HG02763 (cell line): ENCODE data around the gene PTRHD1.
A peak's percentile ranks its signal among the peaks of the same experiment; 100 is the strongest.

Experiments
- ATAC-seq: cut with Tn5 transposase; IDR thresholded peaks from one replicate; pipeline ENCODE4 v1.9.1; 2021; ENCODE audit warnings: mild to moderate bottlenecking, moderate library complexity; ENCODE audit not compliant: unreplicated experiment

Gene PTRHD1

DNA sequence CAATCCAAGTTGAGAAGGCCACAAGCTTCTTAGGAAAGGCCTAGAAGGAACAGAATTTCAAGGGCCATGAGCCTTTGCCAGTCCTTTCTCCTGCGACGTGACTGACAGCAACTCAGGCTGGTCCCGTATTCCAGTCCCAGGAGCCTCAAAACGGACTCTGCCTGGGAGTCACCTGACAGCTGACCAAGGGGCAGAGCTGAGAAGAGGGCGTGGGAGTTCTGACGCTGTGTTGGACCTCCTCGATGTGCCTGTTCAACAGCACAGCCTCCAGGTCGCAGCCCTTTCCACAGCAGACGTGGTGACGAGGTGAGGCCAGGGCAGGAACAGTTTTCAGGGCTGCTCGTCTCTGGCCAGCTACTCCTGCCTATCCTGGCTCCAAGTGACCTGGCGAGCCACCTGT, 37.6 kb upstream of the PTRHD1 start:
- ATAC-seq, result no peak

DNA sequence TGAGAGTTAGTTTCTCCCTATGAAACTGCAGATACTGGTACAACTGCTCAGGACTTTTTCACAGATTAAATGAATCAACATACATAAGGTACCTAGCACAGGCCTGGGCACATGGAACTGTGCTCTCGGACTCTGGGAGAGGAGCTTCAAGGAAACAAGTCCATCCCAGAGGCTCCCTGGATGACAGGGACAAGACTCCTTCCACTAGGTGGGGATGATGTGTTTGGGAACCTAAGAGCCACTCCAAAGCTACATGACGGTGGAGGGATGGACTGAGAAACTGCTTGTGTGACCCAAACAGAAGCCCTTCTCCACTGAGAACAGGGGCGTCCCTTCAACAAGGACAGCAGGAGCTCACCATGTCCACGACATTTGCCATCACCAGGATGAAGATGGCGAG, 37.2 kb upstream of the PTRHD1 start:
- no peak for ATAC-seq

DNA sequence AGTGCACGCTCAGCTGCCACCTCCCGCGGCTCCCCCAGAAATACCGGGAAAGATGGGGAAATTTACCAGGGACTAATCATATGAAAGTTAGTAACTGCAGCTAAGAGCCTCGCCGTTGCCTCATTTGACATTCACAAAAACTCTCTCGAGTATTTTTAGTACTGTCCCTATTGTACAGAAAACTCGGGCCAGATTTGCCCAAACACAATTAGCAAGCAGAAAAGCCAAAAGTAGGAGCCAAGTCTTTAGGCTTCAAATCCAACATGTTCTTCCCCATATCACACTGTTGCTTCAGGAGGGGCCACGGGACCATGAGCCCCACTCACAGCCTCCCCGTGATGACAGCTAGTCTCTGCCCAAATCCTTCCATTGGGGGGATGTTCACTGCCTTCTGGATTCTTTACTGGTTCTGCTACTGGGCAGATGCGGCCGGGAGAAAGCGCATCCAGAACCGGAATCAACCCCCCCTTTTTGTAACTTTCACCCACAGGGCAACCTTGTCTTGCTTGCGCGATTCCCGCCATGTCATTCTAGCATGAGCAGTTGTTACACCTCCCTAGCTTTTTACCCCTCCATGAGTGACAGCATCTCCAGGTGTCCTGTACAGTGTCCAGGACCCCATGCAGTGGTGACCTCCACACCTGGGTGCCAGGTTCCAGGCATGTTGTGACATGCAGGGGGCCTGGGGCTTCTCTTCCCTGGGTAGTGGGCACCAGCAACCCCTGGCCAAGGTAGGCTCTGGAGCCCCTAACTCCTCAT, 35.2 kb upstream of the PTRHD1 start:
- no peak for ATAC-seq

DNA sequence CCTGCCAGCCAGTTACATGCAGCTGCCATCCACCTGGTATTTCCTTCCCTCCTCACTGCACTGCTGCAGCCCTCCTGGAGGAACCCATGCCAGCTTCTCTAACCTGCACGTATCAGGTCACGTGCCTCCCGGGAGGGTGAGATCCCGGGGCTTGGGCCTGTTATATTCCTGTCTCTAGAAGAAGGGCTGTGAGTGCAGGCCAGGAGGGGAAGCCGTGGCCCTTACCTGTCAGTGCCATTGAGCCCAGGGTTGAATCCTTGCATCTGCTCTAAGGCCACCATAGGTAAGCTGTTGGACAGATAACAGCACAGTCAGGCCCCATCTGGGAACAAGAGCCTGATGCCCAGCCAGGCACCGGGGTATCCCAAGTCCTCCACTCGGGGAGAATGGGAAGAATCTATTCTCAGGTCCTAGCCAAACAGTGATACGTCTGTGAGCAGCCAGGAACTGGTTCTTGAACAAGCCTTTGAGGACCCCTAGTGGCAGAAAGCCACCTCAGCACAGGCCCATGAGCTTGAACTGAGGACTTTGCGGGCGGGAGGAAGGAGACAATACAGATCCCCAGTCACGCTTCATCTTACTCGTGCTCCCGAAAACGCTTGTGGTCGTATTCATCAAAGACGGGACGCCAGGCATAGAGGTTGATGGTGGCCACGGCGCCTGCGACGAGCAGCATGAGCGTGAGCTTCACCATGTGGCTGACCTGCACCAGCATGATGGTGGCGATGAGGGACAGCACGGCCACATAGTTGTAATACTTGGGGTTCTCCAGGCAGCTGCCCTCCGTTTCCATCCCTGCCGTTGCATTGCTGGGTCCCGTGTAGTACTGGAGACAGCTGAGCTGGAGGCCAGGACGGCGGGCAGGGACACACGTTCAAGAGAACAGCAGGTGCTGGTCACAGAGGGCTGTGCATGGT, 34.4 kb upstream of the PTRHD1 start:
- ATAC-seq, result peak; percentile 59

DNA sequence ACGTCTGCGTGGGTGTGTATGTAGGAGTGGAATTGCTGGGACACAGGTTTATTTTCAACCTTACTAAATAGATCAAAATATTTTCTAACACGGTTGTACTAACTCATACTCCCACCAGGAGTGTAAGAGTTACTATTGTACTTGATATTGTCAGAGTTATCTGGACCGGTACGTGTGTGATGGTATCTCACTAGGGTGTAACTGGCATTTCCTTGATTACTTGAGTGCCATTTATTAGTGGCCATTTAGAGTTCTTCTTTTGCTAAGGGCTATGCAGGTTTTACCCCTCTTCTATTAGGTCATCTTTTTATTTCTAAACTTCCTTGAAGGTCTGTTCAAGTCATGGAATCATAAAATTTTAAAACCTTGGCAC, 33.6 kb upstream of the PTRHD1 start:
- no peak for ATAC-seq

DNA sequence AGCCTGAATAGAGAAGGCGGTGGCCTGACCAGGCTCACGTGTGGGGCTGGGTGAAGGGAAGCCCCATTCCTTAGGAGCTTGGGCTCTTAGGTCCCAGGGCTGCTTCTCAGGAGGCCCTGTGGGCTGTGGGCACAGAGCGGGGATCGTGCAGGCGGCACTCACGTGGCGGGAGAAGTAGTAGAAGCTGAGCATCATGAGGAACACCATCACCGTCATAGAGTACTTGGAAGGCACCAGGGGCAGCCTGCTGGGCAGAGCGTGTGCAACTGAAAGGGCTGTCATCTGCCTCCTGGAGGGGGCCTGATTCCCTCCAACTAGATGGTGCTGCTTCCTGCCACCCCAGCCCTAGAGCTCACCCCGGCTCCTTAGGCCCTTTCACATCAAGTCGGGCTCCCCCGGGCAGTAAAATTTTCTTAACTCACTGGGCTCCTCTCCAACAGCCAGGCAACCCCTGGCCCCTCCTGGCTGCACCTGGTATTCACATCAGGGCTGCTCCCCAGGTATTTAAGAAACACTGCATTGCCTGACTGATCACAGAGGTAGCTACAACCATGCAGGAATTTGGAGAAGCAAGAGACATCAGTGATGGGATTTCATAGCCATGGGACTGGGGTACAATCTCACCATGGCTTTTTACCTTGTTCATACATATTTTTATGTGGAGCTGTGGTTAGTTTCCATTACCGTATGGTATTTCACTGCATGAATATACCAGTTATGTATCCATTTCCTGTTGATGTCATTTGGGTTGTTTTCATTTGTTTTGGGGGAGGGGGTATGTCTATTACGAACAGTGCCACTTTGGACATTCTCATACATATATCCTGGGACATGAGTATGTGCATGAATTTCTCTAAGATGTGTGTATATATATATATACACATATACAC, 32.9 kb upstream of the PTRHD1 start:
- no peak for ATAC-seq

DNA sequence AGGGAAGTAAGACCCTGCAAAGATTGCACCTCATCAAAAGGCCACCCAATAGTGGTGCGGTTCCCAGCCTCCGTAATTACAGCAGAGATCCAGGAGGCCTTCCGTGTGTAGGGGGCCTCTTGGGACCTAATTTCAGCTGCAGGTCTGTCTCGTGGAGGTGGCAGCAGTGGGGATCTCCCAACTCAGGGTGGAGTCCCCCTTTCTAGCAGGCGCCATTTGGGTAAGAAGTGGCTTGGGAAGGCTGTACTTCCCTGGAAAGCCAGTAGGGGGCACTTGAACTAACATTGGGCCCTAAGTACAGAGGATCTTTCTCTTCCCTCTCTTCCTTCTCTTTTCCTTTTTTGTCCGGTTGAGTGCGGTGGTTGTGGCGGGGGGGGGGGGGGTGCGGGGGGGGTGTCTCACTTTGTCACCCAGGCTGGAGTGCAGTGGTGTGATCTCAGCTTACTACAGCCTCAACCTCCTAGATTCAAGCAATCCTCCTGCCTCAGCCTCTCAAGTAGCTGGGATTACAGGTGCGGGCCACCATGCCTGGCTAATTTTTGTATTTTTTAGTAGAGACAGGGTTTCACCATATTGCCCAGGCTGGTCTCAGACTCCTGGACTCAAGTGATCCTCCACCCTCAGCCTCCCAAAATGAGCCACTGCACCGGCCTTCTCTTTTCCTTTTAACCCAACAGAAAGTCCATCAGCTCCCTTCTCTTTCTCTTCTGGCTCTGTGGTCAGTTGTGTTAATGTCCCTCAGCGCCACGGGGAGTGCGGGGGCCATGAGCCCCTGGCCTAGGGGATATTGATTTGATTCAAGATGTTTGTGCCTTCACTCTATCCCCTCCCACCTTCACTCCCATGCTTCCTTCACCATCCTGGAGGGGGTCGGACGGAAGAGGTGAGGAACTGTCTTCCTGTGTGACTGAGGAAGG, 32.0 kb upstream of the PTRHD1 start:
- no peak for ATAC-seq

DNA sequence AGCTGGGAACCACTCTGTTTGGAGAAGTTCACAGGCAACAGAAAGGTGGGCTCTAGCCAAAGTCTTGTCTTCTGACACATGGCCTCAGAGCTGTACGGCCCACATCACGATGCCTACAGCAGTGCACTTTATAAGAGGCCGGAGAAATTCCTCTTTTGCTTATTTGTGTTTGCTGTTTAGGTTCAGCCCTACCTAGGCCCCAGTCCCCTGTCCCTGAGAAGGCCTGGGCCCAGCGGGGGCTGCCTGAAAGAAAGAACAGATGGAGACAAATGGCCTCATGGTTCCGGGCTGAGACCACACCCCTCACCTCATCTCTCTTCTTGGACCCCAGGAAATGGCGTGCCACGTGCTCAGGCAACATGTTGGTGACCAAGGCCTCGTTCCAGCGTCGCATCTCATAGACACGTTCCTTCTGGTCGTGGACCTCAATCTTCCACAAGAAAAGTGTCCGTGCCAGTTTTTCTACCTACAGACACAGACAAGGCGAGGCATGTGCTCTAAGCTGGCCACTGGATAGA, 30.9 kb upstream of the PTRHD1 start:
- ATAC-seq, result no peak

DNA sequence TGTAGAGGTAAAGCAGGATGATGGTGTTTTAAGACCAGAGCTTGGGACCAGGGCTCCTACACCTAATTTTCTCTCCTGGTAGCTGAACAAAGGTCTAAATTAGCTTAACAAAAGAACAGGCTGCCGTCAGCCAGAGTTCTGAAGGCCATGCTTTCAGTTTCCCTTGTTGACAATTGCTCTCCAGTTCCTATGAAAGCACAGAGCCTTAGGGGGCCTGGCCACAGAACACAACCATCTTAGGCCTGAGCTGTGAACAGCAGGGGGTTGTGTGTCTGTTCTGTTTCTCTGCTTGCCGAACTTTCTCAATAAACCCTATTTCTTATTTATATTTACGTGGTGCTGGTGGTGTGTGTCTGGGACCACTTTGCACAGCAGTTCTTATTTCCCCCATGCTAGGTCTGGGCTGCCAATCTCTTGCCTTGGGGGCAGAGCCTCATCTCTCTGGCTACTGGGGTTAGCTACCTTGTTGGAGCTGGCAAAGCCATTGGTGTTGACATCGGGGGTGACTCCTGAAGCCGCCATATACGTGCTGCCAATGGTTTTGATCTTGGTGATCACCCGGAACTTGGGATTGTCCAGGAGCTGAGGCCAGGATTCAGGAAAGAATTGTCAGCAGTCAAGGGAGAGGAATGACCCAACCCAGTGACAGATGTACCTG, 29.0 kb upstream of the PTRHD1 start:
- no peak for ATAC-seq

DNA sequence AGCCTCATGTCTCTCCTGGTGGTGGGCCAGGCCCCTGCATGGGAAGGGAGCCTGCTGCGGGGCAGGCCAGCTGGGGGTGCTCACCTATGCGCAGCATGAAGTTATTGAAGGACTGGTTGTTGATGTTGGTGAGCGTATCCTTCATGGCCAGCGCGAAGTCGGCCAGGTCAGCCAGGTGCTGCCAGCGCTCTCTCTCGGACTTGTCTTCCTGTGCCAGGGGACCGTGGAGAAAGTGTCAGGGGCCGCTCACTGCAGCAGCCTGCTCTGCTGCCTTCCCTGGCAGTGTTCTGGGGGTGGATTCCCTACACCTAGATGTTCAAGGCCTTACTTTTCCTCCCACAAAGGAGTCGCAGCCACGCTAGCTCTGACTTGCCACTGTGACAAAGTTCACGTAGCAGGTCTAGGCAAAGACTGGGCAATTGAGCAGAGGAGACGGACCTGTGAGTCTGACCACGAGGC, 28.3 kb upstream of the PTRHD1 start:
- ATAC-seq, result no peak

DNA sequence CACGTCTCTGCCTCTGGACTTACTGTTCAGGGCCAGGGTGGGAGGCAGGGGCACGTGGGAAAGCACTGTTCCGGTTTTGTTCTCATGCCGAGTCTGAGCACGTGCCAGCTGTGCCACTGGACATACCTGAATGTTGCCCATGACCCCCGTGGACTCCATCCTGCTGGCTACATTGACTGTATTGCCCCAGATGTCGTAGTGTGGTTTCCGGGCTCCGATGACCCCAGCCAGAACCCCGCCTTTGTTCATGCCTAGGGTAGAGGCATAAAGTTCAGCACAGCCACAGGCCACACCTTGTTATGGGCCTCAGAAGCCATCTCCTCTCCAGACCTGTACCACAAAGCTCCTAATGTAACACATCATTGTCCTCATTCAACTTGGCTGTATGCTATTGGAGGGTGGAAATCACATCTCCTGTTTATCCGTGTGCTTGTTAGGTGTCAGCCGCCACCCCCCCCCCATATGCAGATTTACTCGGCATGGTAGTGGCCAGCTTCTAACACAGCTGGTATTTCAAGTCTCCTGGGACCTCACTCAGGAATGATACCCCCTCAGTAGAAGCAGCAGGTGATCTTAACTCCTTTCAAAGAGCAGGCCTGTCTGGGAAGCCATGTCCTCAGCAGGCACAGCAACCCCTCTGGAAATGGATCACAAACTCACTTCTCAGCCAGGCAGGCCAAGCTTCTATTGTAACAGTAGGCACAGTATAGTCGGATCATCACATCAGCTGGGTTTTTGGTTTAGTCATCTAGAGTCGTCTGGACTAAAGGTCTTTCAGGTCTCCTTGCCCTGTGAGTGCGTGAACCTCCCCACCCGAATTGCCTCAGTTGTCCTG, 27.6 kb upstream of the PTRHD1 start:
- ATAC-seq, result no peak

DNA sequence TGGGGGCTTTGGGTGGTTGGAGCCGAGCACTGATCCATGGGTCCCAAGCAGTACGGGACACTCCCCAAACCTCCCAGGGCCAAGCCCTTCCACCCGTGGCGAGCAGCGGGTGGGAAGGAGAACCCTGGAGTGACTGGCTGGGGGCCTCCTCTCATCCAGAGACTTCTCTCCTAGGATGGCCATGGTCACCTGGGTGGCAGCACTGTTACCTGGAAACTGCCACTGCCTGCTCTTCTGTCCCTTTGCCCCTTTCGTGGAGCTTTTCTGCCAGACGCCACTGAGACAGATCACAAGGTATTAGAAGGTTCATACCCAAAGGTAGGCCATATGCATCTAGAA, 27.0 kb upstream of the PTRHD1 start:
- no peak for ATAC-seq

DNA sequence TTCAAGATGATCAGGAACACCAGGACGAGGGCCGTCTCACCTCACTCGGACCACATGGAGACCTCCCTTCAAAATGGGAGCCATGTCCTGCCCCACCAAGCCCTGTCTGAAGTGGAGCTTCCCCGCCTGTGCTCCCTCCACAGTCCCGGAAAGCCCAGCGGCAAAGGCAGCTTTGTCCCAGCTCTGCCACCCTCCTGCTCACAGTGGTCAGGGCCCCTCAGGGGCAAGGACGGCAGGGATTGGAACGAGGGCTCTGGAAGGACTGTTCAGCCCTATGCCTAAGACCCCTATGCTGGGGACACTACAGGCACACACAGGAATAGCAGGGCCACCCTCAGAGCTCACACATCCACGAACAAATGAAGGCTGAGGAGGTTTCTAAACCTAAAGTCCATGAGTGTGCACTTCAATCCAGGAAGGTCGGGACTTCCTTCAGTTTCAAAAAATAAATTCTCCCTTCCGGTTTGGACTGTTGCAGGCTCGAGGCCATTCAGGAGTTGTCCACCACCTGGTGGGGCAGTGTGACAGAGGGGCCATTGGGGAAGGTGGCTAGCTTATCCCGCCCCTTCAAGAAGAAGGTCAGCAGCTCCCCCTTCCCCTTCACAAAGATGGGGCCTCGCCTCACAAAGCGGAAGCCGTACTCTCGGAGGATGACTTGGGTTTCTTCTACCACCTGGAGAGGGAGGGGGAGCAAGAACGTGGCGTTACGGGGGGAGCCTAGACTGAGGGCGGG, 26.4 kb upstream of the PTRHD1 start:
- ATAC-seq, result no peak

DNA sequence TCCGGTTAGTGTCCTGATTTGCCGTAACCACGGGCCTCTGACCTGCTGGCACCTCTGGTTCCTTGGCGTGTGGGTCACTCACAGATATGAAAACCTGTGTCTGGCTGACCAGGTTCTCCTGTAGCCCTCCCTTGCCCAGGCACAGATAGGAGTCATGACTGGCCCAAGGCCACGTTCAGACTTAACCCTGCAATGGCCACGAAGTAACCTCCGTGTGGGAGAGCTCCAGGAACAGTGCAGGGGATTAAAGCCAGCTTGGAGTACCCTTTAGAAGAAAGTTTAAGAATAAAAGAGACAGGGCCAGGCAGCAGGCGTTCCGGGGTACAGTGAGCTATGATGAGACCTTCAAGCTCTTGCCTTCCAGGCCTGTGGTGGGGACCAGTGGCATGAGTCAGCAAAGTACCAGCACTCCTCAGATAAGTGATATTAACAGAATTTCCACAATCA, 25.6 kb upstream of the PTRHD1 start:
- ATAC-seq, result no peak

DNA sequence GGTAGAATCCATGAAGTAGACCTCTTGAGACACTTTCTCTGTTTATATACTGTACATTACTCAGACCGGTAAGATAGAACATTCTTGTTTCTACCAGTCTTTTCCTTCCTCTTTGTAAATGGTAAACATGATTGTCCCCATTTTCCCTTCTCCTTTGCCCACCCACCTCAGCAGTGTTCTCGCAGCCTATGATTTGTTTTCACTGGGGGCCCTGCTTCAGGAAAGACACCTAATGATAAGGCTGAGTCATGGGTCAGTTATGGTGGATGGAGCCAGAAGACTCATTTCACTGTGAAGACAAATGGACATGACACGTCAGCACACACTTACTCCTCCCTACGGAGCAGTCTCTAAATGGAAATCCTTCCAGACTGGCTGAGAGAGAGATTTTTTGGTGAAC, 23.7 kb upstream of the PTRHD1 start:
- ATAC-seq, result no peak

DNA sequence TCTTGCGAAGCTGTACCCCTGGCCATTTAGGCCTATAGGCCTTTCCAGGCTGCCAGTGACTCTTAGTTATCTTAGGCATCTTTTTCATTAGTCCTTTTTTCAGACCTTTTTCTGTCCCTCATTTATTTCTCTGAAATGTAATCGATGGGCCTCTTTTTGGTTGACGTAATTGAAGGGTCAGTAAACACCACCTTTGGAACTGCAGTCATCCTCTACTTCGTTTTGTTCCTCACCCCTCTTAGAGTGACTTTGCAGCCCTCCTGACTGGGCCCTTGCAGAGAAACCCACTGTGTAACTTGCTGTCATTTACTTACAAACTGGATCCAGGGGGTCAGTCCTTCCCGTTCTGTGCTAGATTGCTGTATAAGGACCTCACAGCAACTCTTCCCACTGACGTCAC, 23.2 kb upstream of the PTRHD1 start:
- no peak for ATAC-seq

DNA sequence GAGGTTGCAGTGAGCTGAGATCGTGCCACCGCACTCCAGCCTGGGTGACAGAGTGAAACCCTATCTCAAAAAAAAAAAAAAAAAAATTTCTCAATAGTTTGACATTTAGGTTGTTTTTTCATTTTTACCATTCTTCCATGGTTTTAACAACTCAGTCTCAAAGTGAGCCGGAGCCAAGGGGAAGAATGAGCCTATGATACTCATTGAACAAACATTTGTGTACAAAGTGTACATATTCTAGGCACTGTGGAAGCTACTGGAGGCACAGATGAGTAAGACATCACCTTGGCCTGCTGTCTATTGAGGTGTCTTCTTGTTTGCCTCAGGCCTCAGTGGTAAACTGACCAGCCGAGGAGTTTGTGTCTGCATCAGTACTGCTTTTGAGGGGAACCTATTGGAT, 22.0 kb upstream of the PTRHD1 start:
- no peak for ATAC-seq

DNA sequence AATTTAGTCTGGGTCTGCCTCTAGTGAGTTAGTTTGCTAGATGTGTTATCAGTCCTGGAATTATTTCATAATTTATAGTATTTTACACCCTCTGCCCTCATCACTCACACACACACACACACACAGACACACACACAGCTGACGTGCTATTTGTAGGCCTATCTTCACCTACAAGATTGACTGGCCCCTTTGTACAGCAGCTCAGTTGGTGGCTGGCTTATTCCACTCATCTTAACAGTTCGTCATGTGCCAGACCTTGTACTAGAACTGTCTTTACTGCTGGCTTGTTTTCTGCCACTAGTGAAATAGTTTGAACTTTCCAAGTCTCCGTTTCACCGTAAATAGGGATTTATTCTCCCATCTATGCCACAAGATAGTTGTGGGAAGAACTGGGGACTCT, 21.3 kb upstream of the PTRHD1 start:
- no peak for ATAC-seq
